Mucosa of gallbladder (tissue), 1 donor: ENCODE results near the gene CUL4A. TPM values are rescaled to one million over a fixed set of nuclear protein-coding genes. Genes with fewer than 3 reads are reported as not detected.

Experiments used
- DNase-seq: peaks from one replicate; pipeline ENCODE4 v3.0.0-alpha.2; 2020; ENCODE audit warnings: low spot score
- total RNA-seq: library from RNA; stranded (reverse); gene quantifications from one replicate; pipeline ENCODE4 v1.2.1, GENCODE V29; 2021
- donor health status: DM: no; HTN: no; CAD: no.

CUL4A gene
- total RNA-seq, 1 donor from 2014 or later, result 55.4 TPM

DNA sequence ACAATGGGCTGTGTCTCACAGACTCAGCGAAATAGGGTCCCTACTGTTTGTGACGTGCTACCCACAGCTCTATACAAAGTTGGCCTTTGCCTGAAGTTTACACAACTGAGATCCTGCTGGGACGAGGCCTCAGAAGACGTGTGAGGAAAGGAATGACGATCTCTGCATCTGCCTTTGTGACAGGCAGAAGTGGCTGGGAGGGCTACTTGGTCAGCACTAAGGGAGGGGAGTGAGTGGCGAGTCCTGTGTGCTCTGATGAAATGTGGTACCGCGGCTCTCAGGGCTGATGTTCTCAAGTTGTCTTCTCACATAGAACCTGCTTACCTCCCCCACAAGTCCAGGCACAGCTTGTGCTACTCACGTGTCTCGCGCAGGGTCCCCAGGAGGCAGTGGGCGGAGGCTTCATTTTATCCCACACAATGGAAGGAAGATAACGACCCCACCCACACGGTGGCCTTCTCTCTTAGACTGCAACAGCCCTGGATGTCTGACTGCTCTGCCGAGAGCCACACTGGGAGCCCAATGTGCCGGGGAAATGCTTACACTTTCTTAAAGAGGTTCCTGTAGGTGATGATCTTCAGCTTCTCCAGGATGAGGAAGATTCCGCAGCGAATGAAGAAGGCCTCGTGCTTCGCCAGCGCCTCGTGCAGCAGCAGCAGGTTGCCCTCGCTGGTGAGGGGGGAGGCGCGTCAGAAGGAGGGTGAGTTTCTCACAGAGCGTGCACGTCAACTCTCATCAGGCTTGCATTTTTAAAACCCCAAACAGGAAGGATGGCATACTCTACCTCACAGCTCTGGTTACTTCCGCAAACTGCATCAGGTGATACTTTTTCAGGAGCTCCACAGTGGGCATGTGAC lies 29.8 kb upstream of the CUL4A start:
- no peak for DNase-seq

- no peak for DNase-seq
These were observed 27.4 kb upstream of the CUL4A start for GRCh38 chr13:113182046-113182445.

- DNase-seq, result no peak
These were observed 25.8 kb upstream of the CUL4A start for GRCh38 chr13:113183450-113184129.

GRCh38 chr13:113184568-113185440 lies 24.6 kb upstream of the CUL4A start:
- no peak for DNase-seq

DNA sequence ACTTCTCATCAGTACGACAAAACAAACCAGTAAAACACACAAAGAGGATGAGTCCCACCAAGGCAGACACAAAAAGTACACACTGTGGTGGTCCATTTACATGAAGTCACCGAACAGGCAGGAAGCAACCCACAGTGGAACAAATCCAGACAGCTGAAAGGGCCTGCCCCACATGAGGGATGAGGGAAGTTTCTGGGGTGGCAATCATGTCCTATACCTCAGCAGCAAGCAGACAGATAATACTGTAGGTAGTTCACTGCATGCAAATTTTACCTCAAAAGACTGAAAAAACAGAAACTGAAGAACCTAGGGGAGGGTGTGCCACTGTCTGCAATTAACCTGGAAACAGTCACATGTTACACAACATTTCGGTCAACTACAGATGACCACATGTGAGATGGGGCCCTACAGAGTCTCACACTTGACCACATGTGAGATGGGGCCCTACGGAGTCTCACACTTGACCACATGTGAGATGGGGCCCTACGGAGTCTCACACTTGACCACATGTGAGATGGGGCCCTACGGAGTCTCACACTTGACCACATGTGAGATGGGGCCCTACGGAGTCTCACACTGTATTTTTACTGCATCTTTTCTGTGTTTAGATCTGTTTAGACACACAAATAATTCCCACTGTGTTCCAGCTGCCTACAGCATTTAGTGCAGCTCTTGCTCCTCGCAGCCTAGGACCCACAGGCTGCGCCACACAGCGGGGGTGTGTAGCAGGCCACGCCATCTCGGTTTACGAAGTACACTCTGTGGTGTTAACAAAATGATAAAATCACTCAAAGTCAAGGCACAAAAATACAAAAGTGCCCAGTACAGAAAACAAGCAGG lies 23.1 kb upstream of the CUL4A start:
- DNase-seq, result no peak

DNA sequence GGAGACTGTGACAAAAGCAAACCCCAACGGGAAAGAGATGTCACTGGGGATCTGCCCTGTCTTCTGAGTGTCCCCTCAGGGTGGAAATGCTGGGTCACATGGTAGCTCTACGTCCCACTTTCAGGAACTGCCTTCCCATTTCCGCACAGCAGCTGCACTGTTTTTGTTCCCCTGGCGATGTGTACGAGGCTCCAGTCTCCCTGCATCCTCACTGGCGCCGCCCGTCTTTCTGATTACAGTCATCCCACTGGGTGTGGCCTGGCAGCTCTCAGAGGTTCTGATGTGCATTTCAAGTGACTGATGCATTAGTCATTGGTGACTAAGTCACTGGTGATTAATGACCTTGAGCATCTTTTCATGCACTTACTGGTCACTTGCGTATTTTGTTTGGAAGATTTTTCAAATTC lies 22.1 kb upstream of the CUL4A start:
- peak; percentile 42 for DNase-seq

DNA sequence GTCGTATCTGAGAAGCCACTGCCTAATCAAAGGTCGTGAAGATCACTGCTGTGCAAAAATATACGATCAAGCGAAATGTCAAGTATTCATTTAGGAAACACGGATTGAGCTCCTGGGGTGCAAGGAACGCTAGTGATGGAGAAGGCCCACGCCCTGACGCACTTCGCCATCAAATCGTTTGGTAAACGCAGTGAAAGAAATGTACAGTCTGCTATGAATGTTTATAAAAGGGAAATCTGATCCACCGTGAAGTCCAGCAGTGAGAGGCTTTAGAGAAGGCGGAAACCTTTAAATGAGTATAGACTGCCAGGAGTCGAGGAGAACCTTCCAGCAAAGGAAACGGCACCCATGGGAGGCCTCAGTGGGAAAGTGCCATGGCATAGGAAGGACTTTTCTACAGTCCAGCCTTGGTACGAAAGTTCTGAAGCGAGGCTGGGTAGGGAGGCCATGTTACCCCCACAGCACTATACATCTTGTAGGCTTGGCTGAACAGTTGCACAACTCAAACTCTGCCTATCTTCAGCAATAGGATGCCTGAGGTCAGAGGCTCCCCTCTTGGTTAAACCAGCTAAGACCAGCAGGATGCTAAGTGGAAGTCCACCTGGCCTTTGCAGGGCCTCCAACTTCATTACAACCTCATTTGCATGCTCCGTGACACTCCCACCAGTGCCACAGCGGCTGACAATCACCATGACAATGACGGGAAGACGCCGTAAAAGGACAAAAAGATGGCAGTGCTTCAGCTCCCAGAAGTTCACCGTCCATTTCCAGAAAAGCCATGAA lies 21.3 kb upstream of the CUL4A start:
- DNase-seq, result no peak

DNA sequence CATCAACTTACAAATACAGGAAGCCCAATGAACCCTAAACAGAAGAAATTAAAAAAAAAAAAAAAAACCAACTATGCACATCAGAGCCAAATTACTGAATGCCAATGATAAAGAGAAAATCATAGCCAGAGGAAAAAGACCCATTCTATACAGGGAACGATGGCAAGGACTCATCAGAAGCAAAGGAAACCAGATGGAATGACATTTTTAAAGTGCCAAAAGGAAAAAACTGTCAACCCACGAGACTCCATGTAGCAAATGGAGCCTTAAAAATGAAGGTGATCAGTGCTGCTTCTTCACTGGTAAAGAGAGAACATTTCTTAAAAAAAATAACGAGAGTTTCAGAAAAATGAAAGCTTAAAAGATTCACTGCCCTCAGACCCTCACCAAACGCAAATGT lies 19.2 kb upstream of the CUL4A start:
- DNase-seq, result no peak

DNA sequence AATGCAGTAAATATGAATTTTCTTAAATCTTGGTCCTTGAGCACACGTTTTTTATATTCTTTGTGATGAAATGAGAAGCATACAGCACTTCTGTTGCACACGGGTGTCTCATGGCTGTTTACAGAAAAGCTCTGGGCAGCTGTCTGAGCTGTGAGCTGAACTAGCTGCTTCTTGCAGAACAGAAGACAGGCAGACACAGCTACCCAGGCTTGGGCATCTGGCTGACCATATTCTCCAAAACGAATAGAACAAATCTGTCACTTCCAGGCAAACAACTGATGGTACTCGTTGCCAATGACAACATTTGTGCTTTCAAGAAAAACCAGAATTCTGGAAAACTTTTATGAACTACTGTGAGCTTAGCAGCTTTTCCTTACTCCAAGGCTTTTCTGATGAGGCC lies 17.1 kb upstream of the CUL4A start:
- no peak for DNase-seq

DNA sequence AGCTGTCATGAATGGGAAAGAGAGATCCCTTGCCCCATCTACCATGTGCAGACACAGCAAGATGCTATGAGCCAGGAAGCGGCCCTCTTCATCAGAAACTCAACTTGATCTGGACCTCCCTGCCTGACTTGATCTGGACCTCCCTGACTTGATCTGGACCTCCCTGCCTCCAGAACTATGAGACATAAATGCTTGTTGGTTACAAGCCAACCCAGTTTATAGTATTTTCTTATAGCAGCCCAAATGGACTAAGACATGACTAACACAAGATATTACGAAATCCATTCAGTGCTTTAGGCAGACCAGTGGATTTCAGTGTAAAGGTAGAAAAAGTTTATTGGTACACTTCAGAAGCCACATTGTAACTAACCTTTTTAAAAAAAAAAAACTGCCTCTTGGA lies 16.5 kb upstream of the CUL4A start:
- no peak for DNase-seq

DNA sequence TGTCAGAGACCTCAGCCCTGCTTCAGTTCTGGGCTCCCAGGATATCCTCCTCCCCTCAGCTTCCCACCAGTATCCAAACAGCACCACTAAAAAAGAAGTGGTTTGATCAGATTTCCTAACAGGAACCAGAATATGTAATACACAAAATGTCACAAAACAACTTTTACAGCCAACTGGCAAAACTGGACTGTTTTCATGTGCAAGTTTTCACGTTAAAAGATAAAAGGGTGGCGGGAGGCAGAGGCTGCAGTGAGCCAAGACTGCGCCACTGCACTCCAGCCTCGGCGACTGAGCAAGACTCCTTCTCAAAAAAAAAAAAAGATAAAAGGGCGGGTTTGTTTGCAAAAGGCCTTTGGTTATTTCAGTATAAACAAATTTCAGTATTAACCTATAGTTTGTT lies 14.1 kb upstream of the CUL4A start:
- no peak for DNase-seq

DNA sequence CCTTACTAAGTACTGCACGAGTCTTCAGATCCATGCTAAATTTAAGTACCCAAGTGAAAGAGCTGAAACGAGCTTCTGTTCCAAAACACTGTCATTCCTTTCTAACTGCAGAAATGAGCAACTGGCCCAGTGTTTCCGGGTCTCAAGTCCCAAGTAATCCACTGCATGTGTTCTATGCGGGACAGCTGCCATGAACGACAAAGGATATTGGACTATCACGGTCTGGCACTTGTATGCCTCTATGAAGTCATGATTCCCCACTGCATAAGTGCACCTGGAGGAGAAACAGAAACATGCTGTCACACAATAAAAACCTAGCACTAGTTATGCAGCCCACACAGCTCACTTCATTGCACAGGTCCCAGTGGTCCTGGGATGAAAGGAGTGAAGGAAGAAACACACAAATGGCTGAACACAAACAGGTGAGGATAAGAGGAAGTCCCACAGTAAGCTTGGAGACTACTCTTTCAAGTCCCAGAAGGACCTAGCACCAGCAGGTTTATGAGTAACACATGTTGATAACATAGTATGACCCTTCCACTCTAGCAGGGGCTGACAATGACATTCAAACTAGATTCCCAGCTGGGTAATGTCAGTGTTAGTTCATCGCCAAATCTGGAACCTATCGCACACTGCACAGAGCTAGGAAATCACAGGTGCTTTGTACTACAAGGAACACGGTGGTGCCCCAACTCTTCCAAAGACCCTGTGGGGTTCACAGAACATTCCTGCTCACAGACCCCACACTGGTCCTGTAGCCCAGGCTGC lies 12.3 kb upstream of the CUL4A start:
- no peak for DNase-seq

DNA sequence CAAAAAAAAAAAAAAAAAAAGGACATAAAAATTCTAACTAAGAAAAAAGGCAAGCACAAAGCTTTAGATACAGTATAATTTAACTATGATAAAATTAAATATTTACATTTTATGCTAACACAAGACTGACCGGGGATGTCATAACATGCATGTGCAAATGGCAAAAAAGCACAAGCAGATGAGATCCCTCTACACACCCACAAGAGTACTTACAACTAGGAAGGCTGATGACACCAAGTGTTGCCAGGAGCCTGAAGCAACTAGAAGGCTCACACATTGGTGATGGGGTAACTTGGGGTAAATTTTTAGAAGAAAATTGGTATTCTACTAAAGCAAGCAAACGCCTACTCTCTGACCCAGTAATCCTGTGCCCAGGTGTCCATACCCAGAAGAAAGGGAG lies 7.6 kb upstream of the CUL4A start:
- DNase-seq, result no peak

- DNase-seq, result no peak
These were observed 6.5 kb upstream of the CUL4A start for GRCh38 chr13:113202912-113203311.

DNA sequence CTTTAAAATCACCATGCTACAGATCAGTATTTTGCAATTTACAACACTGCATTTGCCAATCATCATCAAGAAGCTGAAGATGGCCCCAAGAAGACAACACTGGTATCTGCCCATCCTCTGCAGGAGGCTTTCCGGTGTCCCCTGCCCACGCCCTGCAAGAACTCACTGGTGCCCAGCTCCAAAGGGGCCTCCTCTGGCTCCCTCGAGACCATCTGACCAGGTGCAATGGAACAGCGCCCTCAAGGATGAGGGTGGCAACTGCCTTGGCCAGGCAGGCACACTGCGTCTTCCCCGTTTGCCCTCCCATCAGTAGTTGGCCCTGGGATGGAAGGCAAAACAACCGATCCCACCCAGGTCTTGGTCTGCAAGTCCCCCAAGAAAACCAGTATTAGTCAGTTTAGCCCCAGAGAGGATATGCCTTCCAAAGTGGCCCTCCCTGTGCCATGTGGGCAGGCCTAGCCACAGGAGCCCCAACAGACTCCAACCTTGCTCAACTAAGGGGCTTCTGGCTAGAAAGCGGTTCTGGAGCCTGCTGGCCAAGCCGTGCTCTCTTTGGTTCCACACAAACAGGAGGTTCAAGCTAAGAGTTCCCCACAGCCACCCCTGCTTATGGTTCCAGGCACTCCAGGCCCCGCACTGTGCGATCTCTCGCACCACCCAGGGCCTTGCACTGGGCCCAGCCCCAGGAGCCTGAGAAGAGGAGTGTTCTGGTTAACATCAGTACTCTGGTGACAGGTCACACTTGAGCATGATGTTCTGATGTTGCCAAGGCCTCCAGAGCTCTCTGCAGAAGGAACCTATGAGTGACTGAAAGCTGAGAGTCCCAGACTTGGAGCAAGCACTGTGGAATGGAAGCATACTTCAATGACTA lies 5.7 kb upstream of the CUL4A start:
- DNase-seq, result peak; percentile 52

DNA sequence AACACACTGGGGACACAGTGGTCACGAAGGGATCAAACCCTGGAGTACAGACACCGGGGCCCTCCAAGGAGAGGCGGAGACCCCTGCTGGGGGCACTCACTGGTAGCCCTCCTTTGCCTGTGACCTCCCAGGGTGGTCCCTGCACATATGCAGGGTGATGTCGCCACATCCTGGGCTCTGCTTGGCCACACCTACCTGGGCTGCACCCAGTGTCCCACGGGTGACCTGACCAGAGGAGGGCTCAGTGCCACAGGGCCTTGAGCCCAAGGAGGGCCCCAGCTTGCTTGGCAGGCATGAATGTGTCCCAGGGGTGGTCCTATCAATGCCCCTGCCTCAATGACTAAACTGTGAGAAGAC lies 5.1 kb upstream of the CUL4A start:
- DNase-seq, result no peak

DNA sequence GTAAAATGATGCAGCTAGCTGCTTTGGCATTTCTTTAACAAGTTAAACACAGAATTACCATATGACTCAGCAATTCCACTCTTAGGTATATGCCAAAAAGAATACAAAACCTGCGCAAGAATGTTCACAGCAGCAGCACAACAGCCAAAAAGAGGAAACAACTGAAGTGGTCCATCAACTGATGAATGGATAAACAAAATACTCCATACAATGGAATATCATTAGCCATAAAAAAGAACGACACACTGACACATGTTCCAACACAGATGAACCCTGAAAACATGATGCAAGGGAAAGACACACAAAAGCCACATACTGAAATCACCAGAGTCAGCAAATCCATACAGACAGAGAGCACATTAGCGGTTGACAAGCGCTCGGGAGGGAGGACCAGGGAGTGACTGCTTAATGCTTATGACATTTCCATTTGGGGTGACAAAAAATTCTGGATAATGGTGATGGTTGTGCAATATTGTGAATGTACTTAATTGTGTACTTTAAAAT lies 3.9 kb upstream of the CUL4A start:
- no peak for DNase-seq

GRCh38 chr13:113207460-113207859 lies 2.0 kb upstream of the CUL4A start:
- no peak for DNase-seq
